Testis (tissue), 3 donors: ENCODE measurements around the gene MRPL10. TPM values are rescaled to one million over a fixed set of nuclear protein-coding genes. Genes with fewer than 3 reads are reported as not detected.

Source experiments
- DNase-seq: peaks from one replicate; pipeline ENCODE4 v3.0.0-alpha.2; 2019
- H3K27ac ChIP-seq, 2 donors: fragments of 200-600 bp; sonication (generic); one replicate each; pipeline ENCODE4 v1.5.1; 2019
- H3K27me3 ChIP-seq: fragments of 200-600 bp; sonication (generic); one replicate; pipeline ENCODE4 v1.5.1; 2019
- H3K36me3 ChIP-seq: fragments of 200-600 bp; sonication (generic); one replicate; pipeline ENCODE4 v1.5.1; 2017; ENCODE audit warnings: low read depth; ENCODE audit errors: missing control alignments
- H3K4me1 ChIP-seq: fragments of 200-600 bp; sonication (generic); one replicate; pipeline ENCODE4 v1.5.1; 2019
- H3K4me3 ChIP-seq, 2 donors: fragments of 200-600 bp; sonication (generic); one replicate each; pipeline ENCODE4 v1.5.1; 2017 to 2019
- H3K9me3 ChIP-seq: fragments of 200-600 bp; sonication (generic); one replicate; pipeline ENCODE4 v1.5.1; 2017
- POLR2A ChIP-seq: fragments of 450-650 bp; IDR thresholded peaks from one replicate; pipeline ENCODE4 v1.6.1; 2017; ENCODE audit warnings: antibody characterized with exemption, mild to moderate bottlenecking, moderate library complexity
- WGBS, 2 donors: methylation state at CpG; one replicate each; pipeline ENCODE4 v1.1.5; 2018; 5-methylcytosine and 5-hydroxymethylcytosine counted together
- intact Hi-C: fragments of 100-400 bp; cut with DNase I; formaldehyde crosslinking; loops from one replicate; pipeline ENCODE4 v1.15.1; 2023; ENCODE audit warnings: low total_unique reads
- polyA plus RNA-seq: library from polyadenylated mRNA; stranded (reverse); fragments of 350-450 nt; fragmentation: Illumina TruSeq; extraction: RNeasy Lipid Tissue Mini Kit (QIAGEN cat#74804); gene quantifications from one replicate; pipeline ENCODE4 v1.2.3, GENCODE V29; 2014; ENCODE audit warnings: low read depth, low replicate concordance; ENCODE audit not compliant: insufficient read depth
- total RNA-seq, 2 donors: library from RNA; depleted of rRNA; stranded (reverse); fragments of >200 nt; gene quantifications; one replicate each; pipeline ENCODE4 v1.2.3, GENCODE V29; 2016
- TF ChIP-seq, protein P1 (sequence below), 3 experiments: fragments of 450-650 bp in 2 of 3; fragments of 200-600 bp in 1 of 3; sonication (generic) in 1 of 3; IDR thresholded peaks; one replicate each; pipeline ENCODE4 v1.5.1; 2016 to 2019; ENCODE audit warnings: antibody characterized with exemption in 3 of 3, mild to moderate bottlenecking in 2 of 3, moderate library complexity in 1 of 3

The MRPL10 gene
- total and polyA plus RNA-seq, 3 donors from 2014 or later = 47.1 to 51.5 (median 47.4) TPM

DNA sequence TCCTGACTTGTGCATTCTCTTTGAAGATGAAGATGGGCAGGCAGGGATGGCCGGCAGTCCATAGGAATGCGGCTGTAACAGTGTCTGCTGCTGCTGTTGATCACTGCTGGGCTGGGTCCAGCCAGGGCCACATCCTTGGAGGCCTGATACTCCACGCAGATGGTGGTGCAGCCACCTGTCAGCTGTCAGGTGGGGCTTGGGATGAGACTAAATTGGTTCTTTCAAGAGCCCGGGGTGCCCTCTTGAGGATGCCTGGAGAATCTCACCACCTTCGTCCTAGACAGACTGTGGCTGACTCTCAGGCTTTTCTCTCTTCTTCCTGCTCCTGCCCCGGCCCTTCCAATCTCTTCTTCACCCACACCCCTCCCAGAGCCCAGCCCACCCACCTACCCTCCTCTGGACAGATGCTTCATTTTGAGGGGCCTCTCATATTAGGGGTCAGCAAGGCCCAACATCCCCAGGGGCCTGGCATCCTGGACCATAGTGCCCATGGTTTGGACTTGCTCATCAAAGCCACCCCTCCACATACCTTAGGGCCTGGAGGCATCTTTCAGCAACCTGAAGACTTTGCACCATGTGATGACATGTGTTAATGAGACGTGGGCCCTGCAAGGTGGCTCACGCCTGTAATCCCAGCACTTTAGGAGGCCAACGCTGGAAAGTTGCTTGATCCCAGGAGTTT, 28.9 kb downstream of the MRPL10 start:
- Histone ChIP-seq H3K4me3 (no peak overlapping the region), H3K27ac (no peak overlapping the region), H3K4me1 (no peaks in the 10 kb centered on the region), H3K27me3 (no peaks in the 10 kb centered on the region), H3K36me3 (no peaks in the 10 kb centered on the region), H3K9me3 (no peaks in the 10 kb centered on the region)
- WGBS, 2 donors = 37 to 60% methylated on average over 9 of the region's 9 CpGs
- peak; percentile 67 for DNase-seq
- intact Hi-C loops = no loop called here
- TF ChIP-seq, protein P1, sequence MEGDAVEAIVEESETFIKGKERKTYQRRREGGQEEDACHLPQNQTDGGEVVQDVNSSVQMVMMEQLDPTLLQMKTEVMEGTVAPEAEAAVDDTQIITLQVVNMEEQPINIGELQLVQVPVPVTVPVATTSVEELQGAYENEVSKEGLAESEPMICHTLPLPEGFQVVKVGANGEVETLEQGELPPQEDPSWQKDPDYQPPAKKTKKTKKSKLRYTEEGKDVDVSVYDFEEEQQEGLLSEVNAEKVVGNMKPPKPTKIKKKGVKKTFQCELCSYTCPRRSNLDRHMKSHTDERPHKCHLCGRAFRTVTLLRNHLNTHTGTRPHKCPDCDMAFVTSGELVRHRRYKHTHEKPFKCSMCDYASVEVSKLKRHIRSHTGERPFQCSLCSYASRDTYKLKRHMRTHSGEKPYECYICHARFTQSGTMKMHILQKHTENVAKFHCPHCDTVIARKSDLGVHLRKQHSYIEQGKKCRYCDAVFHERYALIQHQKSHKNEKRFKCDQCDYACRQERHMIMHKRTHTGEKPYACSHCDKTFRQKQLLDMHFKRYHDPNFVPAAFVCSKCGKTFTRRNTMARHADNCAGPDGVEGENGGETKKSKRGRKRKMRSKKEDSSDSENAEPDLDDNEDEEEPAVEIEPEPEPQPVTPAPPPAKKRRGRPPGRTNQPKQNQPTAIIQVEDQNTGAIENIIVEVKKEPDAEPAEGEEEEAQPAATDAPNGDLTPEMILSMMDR (IDR thresholded peaks at IDR 0.05) = peak in 2 of 3 experiments; percentile 25
- no peak for TF ChIP-seq POLR2A

DNA sequence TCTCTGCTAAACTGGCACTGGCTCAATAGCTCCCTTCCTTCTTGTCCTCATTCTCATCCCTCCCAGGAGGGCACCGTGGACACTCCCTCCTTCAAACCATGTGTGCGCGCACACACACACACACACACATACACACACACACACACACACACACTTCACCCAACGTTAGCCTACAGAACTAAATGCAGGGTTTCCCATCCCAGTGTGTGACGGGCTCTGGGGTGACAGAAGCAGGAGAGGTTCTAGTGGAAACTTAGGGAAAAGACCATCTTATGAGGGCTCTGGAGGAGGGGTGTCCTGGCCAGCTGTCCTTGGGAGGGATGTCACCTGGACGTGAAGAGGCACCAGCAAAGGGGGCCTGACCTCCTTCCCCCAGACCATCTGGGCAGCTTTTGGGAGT, 29.4 kb downstream of the MRPL10 start:
- intact Hi-C loops = no loop called here
- no peak for TF ChIP-seq POLR2A
- TF ChIP-seq, protein P1 (IDR thresholded peaks at IDR 0.05) = no peak
- WGBS, 2 donors = 47 to 53% methylated on average over 6 of the region's 6 CpGs
- no peak for DNase-seq
- Histone ChIP-seq H3K9me3 (no peaks in the 10 kb centered on the region), H3K27ac (no peak overlapping the region), H3K36me3 (no peaks in the 10 kb centered on the region), H3K4me1 (no peaks in the 10 kb centered on the region), H3K4me3 (no peak overlapping the region), H3K27me3 (no peaks in the 10 kb centered on the region)

DNA sequence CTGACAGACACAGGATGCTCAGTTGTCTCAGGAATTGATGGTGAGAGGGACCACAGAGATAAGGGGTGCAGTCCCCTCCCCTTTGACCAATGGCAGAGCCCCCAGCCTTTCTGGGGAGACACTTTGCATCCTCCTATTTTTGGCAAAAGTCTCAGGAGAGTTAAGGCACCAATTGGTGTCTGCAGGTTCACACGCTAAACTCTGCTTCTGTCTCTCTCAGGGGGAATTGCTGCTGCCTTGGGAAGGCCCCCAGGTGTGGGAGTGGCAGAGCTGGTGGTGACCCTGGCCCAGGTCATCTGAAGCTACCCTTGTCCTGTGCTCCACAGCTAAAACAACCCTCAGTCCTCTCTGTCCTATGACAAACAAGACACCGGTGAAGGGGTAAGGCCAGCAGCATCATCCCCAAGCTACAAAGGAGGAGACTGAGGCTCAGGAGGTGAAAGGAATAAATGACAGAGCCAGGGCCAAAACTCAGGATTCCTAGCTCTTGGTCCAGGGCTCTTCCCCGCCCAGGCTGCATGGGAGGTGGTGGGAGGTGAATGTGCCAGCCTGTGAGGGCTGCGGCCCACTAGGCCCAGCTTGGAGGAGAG, 30.1 kb downstream of the MRPL10 start:
- H3K4me1 ChIP-seq = no peaks in the 10 kb centered on the region
- no peaks in the 10 kb centered on the region for H3K36me3 ChIP-seq
- no peak overlapping the region for H3K4me3 ChIP-seq
- H3K9me3 ChIP-seq = no peaks in the 10 kb centered on the region
- TF ChIP-seq, protein P1 (IDR thresholded peaks at IDR 0.05) = no peak
- TF ChIP-seq POLR2A = no peak
- no peak overlapping the region for H3K27ac ChIP-seq
- DNase-seq = no peak
- 85 to 93% methylated on average over 4 of the region's 4 CpGs for WGBS, 2 donors
- no peaks in the 10 kb centered on the region for H3K27me3 ChIP-seq
- intact Hi-C loops = no loop called here

DNA sequence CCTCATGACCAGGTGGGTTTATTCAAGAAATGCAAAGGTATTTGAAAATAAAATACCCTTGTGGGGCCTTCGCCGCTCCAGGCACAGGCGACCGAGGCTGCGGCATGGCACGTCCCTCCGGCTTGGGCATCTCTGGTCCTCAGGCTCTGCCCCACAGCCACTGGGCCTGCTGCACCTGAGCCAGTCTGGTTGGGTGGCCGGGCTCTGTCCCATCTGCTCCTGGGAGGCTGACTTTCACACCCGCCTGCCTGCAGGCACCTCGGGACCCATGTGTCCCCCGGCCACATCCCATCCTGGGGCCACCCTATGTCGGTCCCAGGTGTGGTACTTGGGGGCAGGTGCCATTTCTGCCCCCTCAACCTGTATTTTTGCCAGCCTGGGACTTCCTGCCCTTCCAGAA, 30.7 kb downstream of the MRPL10 start:
- no peak for DNase-seq
- Histone ChIP-seq H3K27me3 (no peaks in the 10 kb centered on the region), H3K4me1 (no peaks in the 10 kb centered on the region), H3K4me3 (no peak overlapping the region), H3K27ac (no peak overlapping the region), H3K9me3 (no peaks in the 10 kb centered on the region), H3K36me3 (no peaks in the 10 kb centered on the region)
- TF ChIP-seq, protein P1 (IDR thresholded peaks at IDR 0.05) = no peak
- no peak for TF ChIP-seq POLR2A
- 88% methylated on average over 12 of the region's 12 CpGs for WGBS, 2 donors
- intact Hi-C loops = no loop called here

DNA sequence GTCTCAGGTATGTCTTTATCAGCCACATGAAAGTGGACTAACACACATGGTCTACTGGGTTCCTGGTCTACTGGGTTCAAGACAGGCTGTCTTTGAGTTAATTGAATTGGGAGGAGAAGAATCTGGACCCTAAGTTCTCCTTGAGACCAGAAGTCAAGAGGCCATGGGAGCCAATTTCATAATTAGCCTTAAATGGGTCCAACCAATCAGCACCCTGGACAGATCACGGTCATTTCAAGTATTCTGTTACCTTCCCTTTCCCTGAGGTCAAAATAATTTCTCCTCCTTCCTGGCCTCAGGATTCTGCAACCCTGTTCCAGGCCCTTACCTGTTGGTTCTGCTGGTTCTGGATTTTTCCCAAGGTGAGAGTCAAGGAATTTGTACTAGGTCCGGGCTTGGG, 33.5 kb downstream of the MRPL10 start:
- no peaks in the 10 kb centered on the region for H3K27me3 ChIP-seq
- no peaks in the 10 kb centered on the region for H3K9me3 ChIP-seq
- H3K36me3 ChIP-seq = no peaks in the 10 kb centered on the region
- intact Hi-C loops = no loop called here
- H3K4me1 ChIP-seq = no peaks in the 10 kb centered on the region
- no peak overlapping the region for H3K4me3 ChIP-seq
- DNase-seq = no peak
- TF ChIP-seq POLR2A = no peak
- TF ChIP-seq, protein P1 (IDR thresholded peaks at IDR 0.05) = no peak
- WGBS, 2 donors = 56 to 66% methylated on average over 2 of the region's 2 CpGs
- H3K27ac ChIP-seq = no peak overlapping the region
